T-cell (primary cell): ENCODE measurements around the gene ELOF1. TPM values are rescaled to one million over a fixed set of nuclear protein-coding genes. Genes with fewer than 3 reads are reported as not detected.

Experiments used
- ATAC-seq, 4 experiments: fragments of 200-7000 bp in 3 of 4; fragments of 150-1000 bp in 1 of 4; cut with Tn5 transposase; replicated peaks in 1 of 4; 1 replicate in 3 of 4; 2 replicates in 1 of 4; pipeline ENCODE4 v1.10.0; 2021; ENCODE audit warnings: moderate library complexity in 3 of 4, mild to moderate bottlenecking in 2 of 4, moderate number of reproducible peaks in 1 of 4
- CTCF ChIA-PET, 2 donors: fragments of 300-600 bp; sonication (Branson Sonifier 250); formaldehyde crosslinking; loops; one replicate each; lab custom pipeline; 2022; ENCODE audit warnings: antibody characterized with exemption in 2 of 2; lab: Charles Lee
- POLR2A ChIA-PET, 2 donors: fragments of 300-600 bp; sonication (Branson Sonifier 250); formaldehyde crosslinking; loops; one replicate each; lab custom pipeline; 2022; ENCODE audit warnings: antibody characterized with exemption in 2 of 2; lab: Charles Lee
- DNase-seq, 35 experiments: peaks; one replicate each; pipeline versions ENCODE4 v3.0.0 to v3.0.0-alpha.2; 2013 to 2023
- H3K27ac ChIP-seq: one replicate; pipeline ENCODE4 v1.5.1; 2013; ENCODE audit warnings: low read length
- H3K27me3 ChIP-seq, 2 experiments: replicated peaks in 1 of 2; 1 replicate in 1 of 2; 2 replicates in 1 of 2; pipeline versions ENCODE4 v1.6.1 to v1.7.0; 2013; ENCODE audit warnings: low read length in 1 of 2, mixed read lengths in 1 of 2; ENCODE audit not compliant: control insufficient read depth in 2 of 2, insufficient read depth in 2 of 2; ENCODE audit errors: extremely low read depth in 1 of 2
- H3K36me3 ChIP-seq, 2 donors: 1 replicate in 1 of 2; 2 replicates in 1 of 2; pipeline versions ENCODE4 v1.6.1 to v1.7.0; 2013; ENCODE audit warnings: low read length in 1 of 2; ENCODE audit not compliant: control insufficient read depth in 2 of 2, insufficient read depth in 1 of 2; ENCODE audit errors: extremely low read depth in 1 of 2
- H3K4me1 ChIP-seq, 2 experiments: 1 replicate in 1 of 2; 2 replicates in 1 of 2; pipeline versions ENCODE4 v1.6.1 to v1.7.0; 2013; ENCODE audit warnings: low read length in 2 of 2, mixed read lengths in 1 of 2; ENCODE audit not compliant: insufficient read depth in 2 of 2, control insufficient read depth in 1 of 2; ENCODE audit errors: extremely low read depth in 1 of 2
- H3K4me3 ChIP-seq, 2 donors: 1 replicate in 1 of 2; 2 replicates in 1 of 2; pipeline versions ENCODE4 v1.5.1 to v1.7.0; 2013; ENCODE audit warnings: mild to moderate bottlenecking in 2 of 2, low read length in 1 of 2, moderate library complexity in 1 of 2; ENCODE audit not compliant: control insufficient read depth in 1 of 2; ENCODE audit errors: extremely low read depth in 1 of 2
- H3K9me3 ChIP-seq: 2 replicates; pipeline ENCODE4 v1.7.0; 2013
- H3K27ac Mint-ChIP-seq, 2 donors: one replicate each; pipeline ENCODE4 v1.8.0; 2020 to 2021; ENCODE audit warnings: mild to moderate bottlenecking in 2 of 2, mixed read lengths in 2 of 2
- H3K27me3 Mint-ChIP-seq, 2 donors: one replicate each; pipeline ENCODE4 v1.8.0; 2021 to 2022; ENCODE audit warnings: mixed read lengths in 2 of 2
- H3K36me3 Mint-ChIP-seq: one replicate; pipeline ENCODE4 v1.8.0; 2021; ENCODE audit warnings: mixed read lengths
- H3K4me1 Mint-ChIP-seq, 3 donors: one replicate each; pipeline ENCODE4 v1.8.0; 2020 to 2022; ENCODE audit warnings: mixed read lengths in 3 of 3, mild to moderate bottlenecking in 1 of 3
- H3K4me3 Mint-ChIP-seq, 3 donors: one replicate each; pipeline ENCODE4 v1.8.0; 2020 to 2022; ENCODE audit warnings: mild to moderate bottlenecking in 3 of 3, mixed read lengths in 3 of 3, moderate library complexity in 3 of 3
- H3K9me3 Mint-ChIP-seq, 3 donors: one replicate each; pipeline ENCODE4 v1.8.0; 2020 to 2022; ENCODE audit warnings: mixed read lengths in 3 of 3
- WGBS: methylation state at CpG from one replicate; pipeline ENCODE4 v1.1.5; 2013; ENCODE audit warnings: missing lambda C conversion rate; ENCODE audit not compliant: insufficient coverage; 5-methylcytosine and 5-hydroxymethylcytosine counted together
- total RNA-seq, 35 experiments: library from RNA in 6 of 35; stranded (reverse) in 6 of 35; fragments of 120-200 nt in 1 of 35; gene quantifications; one replicate each; pipeline versions ENCODE4 v1.2.1 to v1.2.4 and lab custom pipeline; 2013 to 2026

Gene ELOF1
- total RNA-seq, 5 donors from 2014 or later (not counting 1 experiment from before 2014, with no cell fraction given): 38.3 to 48.2 (median 46.6) TPM

DNA sequence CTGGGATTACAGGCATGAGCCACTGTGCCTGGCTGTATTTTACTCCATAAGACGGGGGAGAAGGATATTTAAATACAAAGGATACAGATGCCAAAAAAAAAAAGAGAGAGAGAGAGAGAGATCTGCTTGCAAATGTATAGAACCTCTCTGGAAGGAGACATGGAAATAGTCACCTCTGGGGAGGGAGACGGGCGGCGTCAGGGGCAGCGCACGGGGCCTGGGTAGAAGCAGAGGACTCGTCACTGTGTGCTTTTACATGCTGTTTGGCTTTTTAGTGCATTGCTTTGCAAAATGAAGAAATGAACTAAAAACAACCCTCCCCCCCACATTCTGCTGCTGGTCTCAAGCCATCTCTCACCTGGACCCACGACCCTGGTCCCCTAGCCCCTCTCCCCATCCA lies 48.6 kb downstream of the ELOF1 start:
- Histone ChIP-seq H3K4me3 (no peak overlapping the region), H3K27ac (no peak overlapping the region), H3K4me1 (peaks cover 2 to 12% of the 10 kb centered on the region in 2 experiments), H3K36me3 (peaks cover 7 to 25% of the 10 kb centered on the region in 2 donors), H3K9me3 (no peaks in the 10 kb centered on the region), H3K27me3 (no peaks in the 10 kb centered on the region)
- Mint-ChIP-seq H3K4me3 (no peak overlapping the region), H3K27ac (no peak overlapping the region), H3K9me3 (no peaks in the 10 kb centered on the region), H3K36me3 (peaks cover 18% of the 10 kb centered on the region), H3K27me3 (no peaks in the 10 kb centered on the region), H3K4me1 (peaks cover 6 to 8% (median 7%) of the 10 kb centered on the region in 3 donors)
- DNase-seq (no peak), ATAC-seq (no peak)
- ChIA-PET POLR2A (no interaction called here), CTCF (no interaction called here)
- 75% methylated on average over 1 of the region's 8 CpGs for WGBS

- peaks cover 2 to 21% of the 10 kb centered on the region in 2 experiments for H3K4me1 ChIP-seq
- H3K4me3 ChIP-seq: no peak overlapping the region
- Mint-ChIP-seq H3K4me3 (peak overlapping the region; percentile 9 to 83 (median 71)), H3K27ac (no peak overlapping the region), H3K4me1 (peaks cover 15 to 16% (median 16%) of the 10 kb centered on the region in 3 donors), H3K27me3 (no peaks in the 10 kb centered on the region), H3K36me3 (peaks cover 18% of the 10 kb centered on the region), H3K9me3 (no peaks in the 10 kb centered on the region)
- peaks cover 6 to 11% of the 10 kb centered on the region in 2 donors for H3K36me3 ChIP-seq
- ATAC-seq (no peak), DNase-seq (no peak)
- POLR2A ChIA-PET: no interaction called here
- CTCF ChIA-PET: no interaction called here
- no peaks in the 10 kb centered on the region for H3K27me3 ChIP-seq
- no peaks in the 10 kb centered on the region for H3K9me3 ChIP-seq
- WGBS: 93% methylated on average over 11 of the region's 18 CpGs
- no peak overlapping the region for H3K27ac ChIP-seq
Observed at GRCh38 chr19:11507370-11508078, 51.5 kb downstream of the ELOF1 start.

- Histone ChIP-seq H3K9me3 (no peaks in the 10 kb centered on the region), H3K4me1 (peaks cover 2 to 21% of the 10 kb centered on the region in 2 experiments), H3K27me3 (no peaks in the 10 kb centered on the region), H3K27ac (no peak overlapping the region), H3K36me3 (peaks cover under 1 to 7% of the 10 kb centered on the region in 2 donors), H3K4me3 (no peak overlapping the region)
- Mint-ChIP-seq H3K4me1 (peaks cover 15 to 16% (median 16%) of the 10 kb centered on the region in 3 donors), H3K9me3 (no peaks in the 10 kb centered on the region), H3K36me3 (peaks cover 18% of the 10 kb centered on the region), H3K4me3 (peak overlapping the region; percentile 71 to 88 (median 83)), H3K27me3 (no peaks in the 10 kb centered on the region), H3K27ac (peak overlapping the region in 1 of 2 donors; percentile 39)
- ChIA-PET POLR2A (no interaction called here), CTCF (no interaction called here)
- no peak for ATAC-seq
- no peak for DNase-seq
- WGBS: 100% methylated on average over 2 of the region's 6 CpGs
Observed at GRCh38 chr19:11506967-11507366, 52.1 kb downstream of the ELOF1 start.

- Mint-ChIP-seq H3K4me1 (peaks cover 15 to 18% (median 16%) of the 10 kb centered on the region in 3 donors), H3K4me3 (peak overlapping the region; percentile 83 to 88 (median 88)), H3K36me3 (peaks cover 18% of the 10 kb centered on the region), H3K27me3 (no peaks in the 10 kb centered on the region), H3K27ac (peak overlapping the region; percentile 63 to 95), H3K9me3 (no peaks in the 10 kb centered on the region)
- no peaks in the 10 kb centered on the region for H3K27me3 ChIP-seq
- H3K36me3 ChIP-seq: peaks cover 0 to 3% of the 10 kb centered on the region in 2 donors
- ChIA-PET POLR2A (no interaction called here), CTCF (no interaction called here)
- H3K27ac ChIP-seq: peak overlapping the region; percentile 62
- 30% methylated on average over 19 of the region's 20 CpGs for WGBS
- no peaks in the 10 kb centered on the region for H3K9me3 ChIP-seq
- H3K4me3 ChIP-seq: peak overlapping the region; percentile 32 to 68
- H3K4me1 ChIP-seq: peaks cover 2 to 21% of the 10 kb centered on the region in 2 experiments
- DNase-seq (no peak), ATAC-seq (peak; percentile 4 to 14 (median 5))
Observed at GRCh38 chr19:11506101-11506555, 52.9 kb downstream of the ELOF1 start.

DNA sequence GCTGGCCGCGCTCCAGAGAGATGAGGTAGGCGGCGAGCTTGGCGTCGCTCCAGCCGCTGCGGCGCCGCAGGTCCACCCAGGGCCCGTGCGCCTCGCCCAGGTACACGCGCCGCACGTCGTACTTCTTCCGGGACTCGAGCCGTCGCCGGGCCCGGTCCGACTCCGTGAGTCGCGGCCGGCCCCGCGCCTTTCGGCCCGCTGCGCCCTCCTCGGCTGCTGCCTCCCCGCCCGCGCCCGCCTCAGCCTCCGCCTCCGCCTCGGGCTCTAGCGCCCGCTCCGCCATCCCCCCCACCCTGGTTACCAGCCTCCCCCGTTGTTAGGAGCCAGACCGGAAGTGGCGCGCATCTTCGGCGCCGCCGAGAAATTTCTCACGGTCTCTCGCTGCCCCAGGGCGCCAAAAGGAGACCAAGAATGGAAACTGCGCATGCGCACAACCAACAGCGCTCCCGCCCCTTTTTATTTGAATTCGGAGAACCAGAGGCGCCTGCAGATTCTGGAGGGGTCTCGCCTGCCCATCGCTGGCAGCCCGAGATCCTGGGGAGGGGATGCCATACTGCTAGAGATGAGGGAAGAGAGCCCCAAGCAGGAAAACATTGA lies 53.4 kb downstream of the ELOF1 start, which contains the start of gene ZNF653:
Gene ZNF653, minus strand, starts transcription at position 336 of the 597 bp plus-strand sequence. Its CDS starts 53 bp downstream, at position 283.
- DNase-seq (peak; percentile 85 to 97 (median 92)), ATAC-seq (peak; percentile 65 to 74 (median 70))
- peak within 1 kb of the TSS; percentile 83 to 88 (median 88) for H3K4me3 Mint-ChIP-seq
- no peaks in the 10 kb centered on the region for H3K27me3 Mint-ChIP-seq
- POLR2A ChIA-PET: no interaction called here
- under 1% methylated on average over 62 of the region's 65 CpGs for WGBS
- peaks cover 13% of the 10 kb centered on the region for H3K36me3 Mint-ChIP-seq
- Histone ChIP-seq H3K27me3 (no peaks in the 10 kb centered on the region), H3K36me3 (peaks cover 0 to 2% of the 10 kb centered on the region in 2 donors), H3K27ac (peak within 1 kb of the TSS; percentile 62), H3K9me3 (no peaks in the 10 kb centered on the region), H3K4me3 (peak within 1 kb of the TSS; percentile 32 to 68), H3K4me1 (peaks cover 2 to 21% of the 10 kb centered on the region in 2 experiments)
- peaks cover 15 to 20% (median 17%) of the 10 kb centered on the region in 3 donors for H3K4me1 Mint-ChIP-seq
- no peaks in the 10 kb centered on the region for H3K9me3 Mint-ChIP-seq
- peak within 1 kb of the TSS; percentile 92 to 95 for H3K27ac Mint-ChIP-seq
- CTCF ChIA-PET: no interaction called here

DNA sequence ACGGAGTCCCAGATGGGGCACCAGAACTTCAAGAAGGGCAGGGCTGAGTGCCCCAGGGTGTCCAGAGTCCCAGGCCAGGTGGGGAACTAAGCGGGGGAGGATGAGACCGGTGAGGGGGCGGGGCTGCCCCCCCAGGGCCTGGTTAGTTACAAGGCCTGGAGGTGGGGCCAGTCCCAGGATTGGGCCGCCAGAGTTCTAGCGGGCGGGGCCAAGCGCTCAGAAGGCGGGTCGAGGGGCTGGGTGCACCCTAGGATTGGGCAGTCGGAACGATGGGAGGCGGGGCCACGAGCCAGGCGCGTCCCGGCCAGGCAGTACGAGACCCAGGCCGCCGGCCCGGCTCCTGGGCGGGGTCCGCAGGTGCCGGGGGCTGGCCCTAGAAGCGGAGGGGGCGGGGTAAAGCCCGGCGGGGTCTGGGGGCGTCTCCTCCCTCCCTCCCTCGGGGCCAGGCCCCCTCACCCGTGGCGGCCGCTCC lies 54.0 kb downstream of the ELOF1 start:
- Histone ChIP-seq H3K9me3 (no peaks in the 10 kb centered on the region), H3K36me3 (peaks cover 0 to 2% of the 10 kb centered on the region in 2 donors), H3K27ac (peak overlapping the region; percentile 62), H3K27me3 (no peaks in the 10 kb centered on the region), H3K4me1 (peaks cover 2 to 21% of the 10 kb centered on the region in 2 experiments), H3K4me3 (peak overlapping the region; percentile 32 to 68)
- under 1% methylated on average over 32 of the region's 33 CpGs for WGBS
- DNase-seq: peak; percentile 85 to 98 (median 94)
- Mint-ChIP-seq H3K4me1 (peaks cover 15 to 20% (median 18%) of the 10 kb centered on the region in 3 donors), H3K36me3 (peaks cover 9% of the 10 kb centered on the region), H3K27me3 (no peaks in the 10 kb centered on the region), H3K9me3 (no peaks in the 10 kb centered on the region), H3K4me3 (peak overlapping the region; percentile 82 to 88 (median 83)), H3K27ac (peak overlapping the region; percentile 81 to 82)
- CTCF ChIA-PET: interaction anchor here in 1 of 2 donors (0.6 to 0.7 kb wide), 2 partner anchors 23 to 54 kb away, joined by 3 read pairs; partner anchors contain the start of gene ELOF1
- POLR2A ChIA-PET: interaction anchor here in 1 of 2 donors (0.5 kb wide), 1 partner anchor 24 kb away, joined by 4 read pairs; the partner anchor contains the start of gene ECSIT
- peak; percentile 91 to 95 (median 94) for ATAC-seq
